PFSK-1 (cell line): ENCODE measurements around the gene ZNF320.

Source experiments
- POLR2AphosphoS5 ChIP-seq: IDR thresholded peaks from 2 replicates; pipeline ENCODE4 v1.6.1; 2012; ENCODE audit warnings: low read depth, mild to moderate bottlenecking, control low read depth, low read length, moderate library complexity
- SIN3A ChIP-seq: IDR thresholded peaks from 2 replicates; pipeline ENCODE4 v1.6.1; 2012; ENCODE audit warnings: mild to moderate bottlenecking, low read length, moderate library complexity, borderline replicate concordance; ENCODE audit not compliant: insufficient read depth
- TAF1 ChIP-seq: IDR thresholded peaks from 2 replicates; pipeline ENCODE4 v1.6.1; 2012; ENCODE audit warnings: low read length, control low read depth, borderline replicate concordance; ENCODE audit not compliant: insufficient read depth

- TF ChIP-seq TAF1 (no peak), SIN3A (no peak), POLR2AphosphoS5 (no peak)
Measured at GRCh38 chr19:52898101-52898500, 666 bp upstream of the ZNF320 start.
